ENCODE results near the gene MIDN.
A peak's percentile ranks its signal among the peaks of the same experiment; 100 is the strongest.

Gene MIDN

GRCh38 chr19:1220976-1221903 lies 27.1 kb upstream of the MIDN start:
- no peak for DNase-seq

- no peak for DNase-seq
Measured at GRCh38 chr19:1221904-1222255, 26.5 kb upstream of the MIDN start.

DNA sequence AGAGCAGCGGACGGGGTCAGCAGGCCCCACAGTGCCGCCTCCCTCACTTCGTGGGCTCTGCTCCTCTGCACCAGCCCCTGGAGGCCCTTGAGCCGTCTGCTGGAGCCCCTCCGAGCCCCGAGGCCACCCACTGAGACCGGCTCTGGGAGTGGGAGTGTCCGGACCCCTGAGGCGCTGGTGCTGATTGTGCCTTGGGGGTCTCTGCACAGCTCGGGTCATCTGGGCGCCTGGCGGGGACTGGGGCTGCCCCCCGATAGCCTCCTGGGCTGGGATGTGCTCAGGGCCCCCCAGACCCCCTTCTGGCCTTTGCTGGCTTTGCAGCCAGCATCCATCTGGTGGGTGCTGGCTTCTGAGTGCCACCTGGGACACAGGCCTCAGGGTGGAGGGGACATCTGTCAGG lies 26.0 kb upstream of the MIDN start:
- DNase-seq: no peak

DNA sequence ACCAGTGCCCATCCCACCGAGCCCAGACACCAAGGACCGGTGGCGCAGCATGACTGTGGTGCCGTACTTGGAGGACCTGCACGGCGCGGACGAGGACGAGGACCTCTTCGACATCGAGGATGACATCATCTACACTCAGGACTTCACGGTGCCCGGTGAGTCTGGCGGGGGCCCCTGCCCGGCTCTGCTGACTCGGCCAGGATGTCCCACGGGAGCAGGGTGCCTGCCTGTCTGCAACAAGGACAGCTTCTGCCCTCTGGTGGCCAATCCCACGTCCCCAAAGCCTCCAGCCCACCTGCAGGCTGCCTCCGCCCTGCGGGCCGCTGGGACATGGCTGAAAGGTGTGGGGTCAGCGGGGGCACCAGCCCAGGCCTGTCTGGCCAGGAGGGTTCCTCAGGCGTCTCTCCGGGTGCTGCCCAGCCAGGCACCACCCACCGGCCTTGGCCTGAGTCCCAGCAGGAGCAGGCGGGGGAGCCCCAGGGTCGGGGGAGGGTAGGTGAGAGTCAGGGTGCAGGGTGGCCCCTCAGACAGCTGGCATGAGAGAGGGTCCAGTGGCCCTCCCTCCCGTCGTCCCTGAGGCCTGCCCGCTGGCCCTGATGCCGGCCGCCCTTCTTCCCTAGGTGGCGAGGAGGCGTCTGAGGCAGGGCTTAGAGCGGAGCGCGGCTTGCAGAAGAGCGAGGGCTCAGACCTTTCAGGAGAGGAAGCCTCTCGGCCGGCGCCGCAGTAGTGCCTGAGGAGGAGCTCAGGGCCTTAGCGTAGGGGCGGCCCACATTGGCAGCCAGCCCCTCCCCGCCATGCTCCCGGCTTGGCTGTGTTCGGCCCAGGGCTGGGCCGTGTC lies 25.1 kb upstream of the MIDN start:
- peak; percentile 36 for DNase-seq

- no peak for DNase-seq
Measured at GRCh38 chr19:1224047-1224825, 24.1 kb upstream of the MIDN start.

DNA sequence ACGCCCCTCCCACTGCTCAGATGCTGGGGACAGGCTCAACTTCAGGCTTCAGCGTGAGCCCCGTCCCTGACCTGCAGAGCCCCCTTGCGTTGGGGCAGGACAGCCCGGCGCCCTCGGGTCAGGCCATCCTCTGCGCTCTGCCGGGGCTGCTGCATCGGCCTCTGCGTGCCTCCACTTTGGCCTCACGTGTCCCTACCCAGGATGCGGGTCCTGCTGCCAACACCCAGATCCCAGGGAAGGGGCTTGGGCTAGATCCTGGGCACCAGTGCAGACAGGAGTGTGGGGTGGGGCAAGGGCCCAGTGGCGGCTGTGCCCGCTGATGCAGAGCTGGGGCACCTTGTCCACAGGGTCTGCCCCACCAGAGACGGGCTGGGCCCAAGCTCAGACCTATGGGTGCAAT lies 23.5 kb upstream of the MIDN start:
- no peak for DNase-seq

DNA sequence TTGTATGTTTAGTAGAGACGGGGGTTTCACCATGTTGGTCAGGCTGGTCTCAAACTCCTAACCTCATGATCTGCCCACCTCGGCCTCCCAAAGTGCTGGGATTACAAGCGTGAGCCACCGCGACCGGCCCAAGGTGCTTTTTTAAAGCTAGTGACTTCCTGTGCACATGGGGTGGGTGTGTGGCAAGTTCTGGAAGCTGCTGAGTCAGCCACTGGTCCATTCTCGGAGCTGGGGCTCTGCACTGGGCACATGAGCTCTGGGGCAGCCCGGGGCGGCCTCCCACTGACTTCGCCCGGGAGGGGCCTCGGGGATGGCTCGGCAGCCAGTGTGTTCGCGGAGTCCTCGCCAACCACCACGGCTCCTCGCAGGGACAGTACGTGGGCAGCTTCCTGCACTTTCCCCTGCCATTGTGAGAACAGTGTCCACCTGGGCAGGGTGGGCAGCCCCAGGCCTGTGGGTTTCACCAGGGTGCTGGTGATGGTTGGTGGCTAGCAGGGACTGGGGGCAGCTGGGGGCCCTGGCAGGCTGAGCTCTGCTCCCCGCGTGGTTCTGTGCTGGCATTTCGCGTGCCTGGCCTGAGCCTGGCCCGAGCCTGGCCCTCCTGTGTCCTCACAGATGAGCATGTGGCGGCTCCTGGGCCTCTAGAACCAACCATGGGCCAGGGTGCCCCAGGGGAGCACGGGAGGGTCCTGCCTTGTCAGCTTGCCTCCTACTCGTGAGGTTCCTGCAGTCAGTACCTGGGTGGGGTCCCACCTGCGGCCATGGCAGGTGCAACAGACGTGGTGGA lies 22.8 kb upstream of the MIDN start:
- DNase-seq: no peak

DNA sequence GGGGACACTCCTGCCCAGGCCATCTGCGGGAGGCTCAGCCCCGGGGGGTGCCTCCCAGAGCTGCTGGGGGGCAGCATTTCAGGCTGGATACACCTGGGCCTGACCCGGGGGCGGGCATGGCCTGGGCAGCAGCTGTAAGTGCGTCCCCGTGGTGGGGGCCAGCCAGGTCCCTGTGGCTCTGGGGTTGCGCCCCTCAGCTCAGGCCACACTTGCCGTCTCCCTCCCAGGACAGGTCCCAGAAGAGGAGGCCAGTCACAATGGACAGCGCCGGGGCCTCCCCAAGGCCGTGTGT lies 22.2 kb upstream of the MIDN start:
- DNase-seq: no peak

DNA sequence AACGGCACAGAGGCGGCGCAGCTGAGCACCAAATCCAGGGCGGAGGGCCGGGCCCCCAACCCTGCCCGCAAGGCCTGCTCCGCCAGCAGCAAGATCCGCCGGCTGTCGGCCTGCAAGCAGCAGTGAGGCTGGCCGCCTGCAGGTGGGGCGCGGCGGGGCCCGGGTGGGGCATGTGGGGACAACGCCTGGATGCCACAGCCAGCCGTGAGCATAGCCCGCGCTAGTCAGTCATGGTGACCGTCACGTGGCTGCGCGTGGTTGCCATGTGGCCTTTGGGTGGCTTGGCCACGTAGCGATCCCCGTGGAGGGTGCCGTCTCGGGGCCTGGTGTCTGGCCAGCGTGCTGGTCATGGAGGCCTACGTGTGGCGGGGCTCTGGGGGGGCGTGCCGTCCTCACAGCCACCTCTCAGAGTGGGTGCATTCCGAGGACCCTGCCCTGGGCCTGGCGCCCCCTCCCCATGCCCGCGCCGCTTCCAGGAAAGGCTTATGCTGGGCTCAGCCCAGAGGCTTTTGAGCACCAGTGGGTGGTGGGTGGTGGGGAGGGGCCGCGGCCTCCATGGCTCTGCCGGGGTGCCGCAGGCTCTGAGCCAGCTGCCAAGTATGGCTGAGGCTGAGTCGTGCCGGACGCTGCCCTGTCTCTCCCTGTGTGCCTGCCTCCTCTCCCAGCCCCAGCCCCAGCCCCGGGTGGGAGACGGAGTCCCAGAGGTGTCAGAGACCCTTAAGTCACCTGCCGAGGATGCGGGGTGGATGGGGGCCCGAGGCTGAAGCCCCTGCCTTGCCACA lies 21.7 kb upstream of the MIDN start:
- DNase-seq: no peak

- no peak for DNase-seq
Measured at GRCh38 chr19:1227304-1228054, 20.9 kb upstream of the MIDN start.

DNA sequence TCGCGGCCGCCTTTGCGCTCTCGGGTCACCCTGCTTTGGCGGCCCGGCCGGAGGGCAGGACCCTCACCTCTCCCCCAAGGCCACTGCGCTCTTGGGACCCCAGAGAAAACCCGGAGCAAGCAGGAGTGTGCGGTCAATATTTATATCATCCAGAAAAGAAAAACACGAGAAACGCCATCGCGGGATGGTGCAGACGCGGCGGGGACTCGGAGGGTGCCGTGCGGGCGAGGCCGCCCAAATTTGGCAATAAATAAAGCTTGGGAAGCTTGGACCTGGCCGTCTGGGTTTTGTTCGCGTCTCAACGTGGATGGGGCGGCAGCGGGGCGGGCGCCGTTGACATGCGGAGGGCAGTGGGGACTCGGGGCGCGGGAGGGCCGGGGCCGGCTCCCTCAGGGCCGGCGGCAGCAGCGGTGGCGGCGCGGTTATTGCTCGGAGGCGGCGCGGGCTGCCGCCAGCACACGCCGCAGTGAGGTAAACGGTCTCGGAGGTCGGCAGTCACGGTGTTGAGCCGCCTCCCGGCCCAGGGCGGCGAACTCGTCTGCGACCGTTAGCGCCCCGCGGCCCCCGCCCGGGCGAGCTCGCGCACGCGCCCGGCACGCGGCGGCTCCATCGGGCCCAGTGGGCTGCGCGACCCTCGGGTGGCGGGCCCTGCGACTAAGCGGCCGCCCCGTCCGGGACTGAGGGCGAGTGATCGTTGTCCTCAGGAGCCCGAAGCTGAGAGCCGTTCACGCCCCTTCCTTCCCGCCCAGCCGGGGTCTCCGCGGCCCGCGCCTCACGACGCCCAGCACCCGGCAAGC lies 20.0 kb upstream of the MIDN start:
- DNase-seq: no peak

DNA sequence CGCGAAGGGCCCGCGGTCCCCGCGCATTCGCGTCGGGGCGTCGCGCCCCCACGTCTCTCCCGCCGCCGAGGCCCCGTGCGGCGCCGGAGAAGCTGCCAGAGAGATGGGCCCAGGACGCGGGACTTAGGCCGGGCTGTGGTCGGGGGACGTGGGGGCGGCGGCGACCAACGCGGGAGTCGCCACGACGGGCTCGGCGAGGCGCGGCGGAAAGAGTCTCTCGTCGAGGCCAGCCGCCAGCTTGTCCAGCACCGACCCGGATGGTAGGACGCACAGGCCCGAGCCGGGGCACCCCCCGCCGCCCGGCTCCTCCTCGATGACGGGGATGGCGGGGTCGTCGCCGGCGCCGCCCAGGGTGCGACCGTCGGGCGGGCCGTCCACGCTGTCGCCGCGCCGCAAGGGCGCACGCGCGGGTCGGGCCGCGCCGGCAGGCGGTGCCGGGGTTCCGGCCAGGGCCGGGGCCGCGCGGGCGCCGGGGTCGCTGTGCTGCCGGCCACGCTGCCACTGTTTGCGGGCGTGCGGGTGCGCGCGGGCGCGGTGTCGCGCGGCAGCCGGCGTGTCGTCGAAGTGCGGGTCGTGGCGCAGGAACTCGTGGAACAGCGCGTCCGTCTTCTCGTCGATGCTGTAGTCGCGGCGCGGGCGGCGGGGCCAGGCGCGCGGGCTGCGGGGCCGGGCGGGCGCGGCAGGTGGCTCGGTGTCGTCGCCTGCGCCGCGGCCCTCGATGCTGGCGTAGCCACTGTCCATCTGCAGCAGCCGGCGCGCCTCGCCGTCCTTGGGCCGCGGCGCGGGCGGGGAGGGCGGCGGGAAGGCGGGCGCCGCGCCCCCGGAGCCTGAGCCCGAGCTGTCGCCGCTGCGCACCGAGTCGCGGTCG lies 19.1 kb upstream of the MIDN start:
- no peak for DNase-seq

- DNase-seq: no peak
Measured at GRCh38 chr19:1229924-1230782, 18.2 kb upstream of the MIDN start.

DNA sequence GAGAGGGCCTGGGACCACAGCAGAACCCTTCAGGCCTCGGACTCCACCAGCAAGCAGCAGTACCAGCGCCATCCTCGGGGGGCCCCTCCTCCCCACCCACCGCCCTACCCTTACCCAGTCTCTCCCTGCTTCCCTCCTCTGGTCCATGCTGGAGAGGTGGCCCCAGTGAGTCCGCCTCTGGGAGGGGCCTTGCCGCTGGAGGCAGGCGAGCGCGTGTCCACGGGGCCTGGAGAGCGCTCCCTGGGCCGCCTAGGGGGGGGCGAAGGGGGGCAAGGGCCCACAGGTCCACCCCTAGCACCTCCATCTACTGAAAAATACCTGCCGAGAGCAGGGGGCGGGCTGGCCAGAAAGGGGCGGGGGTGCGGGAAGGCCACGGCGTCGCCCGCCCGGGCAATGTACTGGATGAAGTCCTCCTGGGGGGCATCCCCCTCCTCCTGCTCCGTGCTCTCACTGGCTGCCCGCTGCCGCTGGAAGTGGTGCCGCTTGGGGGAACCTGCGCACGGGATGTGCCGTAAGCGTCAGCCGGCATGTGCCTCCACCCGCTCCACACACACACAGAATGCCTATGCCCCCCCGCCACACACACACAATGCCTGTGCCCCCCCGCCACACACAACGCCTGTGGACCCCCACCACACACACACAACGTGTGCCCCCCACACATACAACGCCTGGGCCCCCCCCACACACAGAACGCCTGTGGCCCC lies 17.4 kb upstream of the MIDN start:
- DNase-seq: no peak

DNA sequence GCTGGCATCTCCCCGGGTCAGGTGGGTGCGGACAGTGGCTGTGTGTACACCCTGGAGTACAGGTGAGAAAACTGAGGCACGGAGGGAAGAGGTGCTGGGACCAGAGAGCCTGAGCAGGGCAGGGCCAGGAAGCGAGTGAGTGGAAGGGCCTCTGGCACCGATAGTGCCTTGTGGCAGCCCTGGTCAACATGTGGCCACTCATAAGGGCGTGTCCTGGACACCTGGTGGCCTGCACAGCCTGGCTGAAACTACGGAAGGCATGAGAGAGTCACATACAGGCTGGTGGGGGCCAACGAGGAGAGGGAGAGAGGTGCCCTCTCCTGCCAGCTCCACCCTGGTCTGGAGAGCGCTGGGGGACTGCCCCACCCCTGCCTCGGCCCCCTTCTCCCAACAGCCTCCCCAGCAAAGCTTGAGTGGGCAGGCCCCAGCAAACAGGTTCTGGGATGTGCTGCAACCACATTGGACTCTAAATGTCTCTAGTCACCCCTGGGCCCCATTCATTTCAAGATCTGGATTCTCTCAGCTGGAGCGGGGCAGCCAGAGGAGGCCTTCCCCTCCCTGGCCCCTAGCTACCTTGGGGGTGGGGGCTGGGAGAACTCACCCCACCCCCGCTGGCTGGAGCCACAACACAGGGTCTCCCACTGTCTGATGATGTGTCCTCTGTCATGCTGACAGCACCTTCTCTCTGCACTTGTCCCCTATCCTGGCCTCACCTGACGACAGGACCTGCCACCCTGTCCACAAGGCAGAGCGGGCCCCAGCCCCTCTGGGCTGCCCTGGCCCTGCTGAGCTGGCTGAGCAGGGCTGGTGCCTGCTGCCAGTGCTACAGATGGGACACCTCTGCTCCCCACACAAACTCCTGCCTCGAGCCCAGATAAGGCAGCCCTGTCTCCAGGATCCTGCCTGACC lies 16.4 kb upstream of the MIDN start:
- DNase-seq: no peak

- DNase-seq: no peak
Measured at GRCh38 chr19:1232652-1233072, 15.7 kb upstream of the MIDN start.

All from CD4-positive, alpha-beta T cell treated with Interleukin-12 subunit alpha and Interleukin-12 subunit beta, for 1 hour (primary cell).